ENCODE results near the gene GLIS1. TPM values are rescaled to one million over a fixed set of nuclear protein-coding genes. Genes with fewer than 3 reads are reported as not detected.

The GLIS1 gene
- total RNA-seq, 1 donor from 2014 or later: 1.6 TPM

- no peaks in the 10 kb centered on the region for H3K9me3 Mint-ChIP-seq
- no peak overlapping the region for H3K27ac Mint-ChIP-seq
- H3K27me3 Mint-ChIP-seq (ENCODE audit: low read depth): peaks cover 9% of the 10 kb centered on the region
- TF ChIP-seq CTCF (IDR thresholded peaks at IDR 0.05; ENCODE audit: unreplicated experiment): no peak
- no peak for DNase-seq (ENCODE audit: low spot score in 2 of 2, unreplicated experiment in 2 of 2)
- H3K4me1 Mint-ChIP-seq: peaks cover 10% of the 10 kb centered on the region
- H3K36me3 Mint-ChIP-seq: no peaks in the 10 kb centered on the region
- no peak overlapping the region for H3K4me3 Mint-ChIP-seq
Measured at GRCh38 chr1:53665996-53666395, 73.0 kb downstream of the GLIS1 start.

GRCh38 chr1:53663529-53664300, 75.2 kb downstream of the GLIS1 start:
- Mint-ChIP-seq H3K36me3 (no peaks in the 10 kb centered on the region), H3K4me1 (peaks cover 3% of the 10 kb centered on the region), H3K4me3 (no peak overlapping the region), H3K27me3 (ENCODE audit: low read depth) (peaks cover 9% of the 10 kb centered on the region), H3K9me3 (no peaks in the 10 kb centered on the region), H3K27ac (no peak overlapping the region)
- TF ChIP-seq CTCF (IDR thresholded peaks at IDR 0.05; ENCODE audit: unreplicated experiment): no peak
- no peak for DNase-seq (ENCODE audit: low spot score in 2 of 2, unreplicated experiment in 2 of 2)

GRCh38 chr1:53662951-53663350, 76.0 kb downstream of the GLIS1 start:
- no peaks in the 10 kb centered on the region for H3K36me3 Mint-ChIP-seq
- peaks cover 8% of the 10 kb centered on the region for H3K4me1 Mint-ChIP-seq
- H3K9me3 Mint-ChIP-seq: no peaks in the 10 kb centered on the region
- TF ChIP-seq CTCF (IDR thresholded peaks at IDR 0.05; ENCODE audit: unreplicated experiment): no peak
- no peak for DNase-seq (ENCODE audit: low spot score in 2 of 2, unreplicated experiment in 2 of 2)
- H3K4me3 Mint-ChIP-seq: no peak overlapping the region
- H3K27me3 Mint-ChIP-seq (ENCODE audit: low read depth): peaks cover 9% of the 10 kb centered on the region
- no peak overlapping the region for H3K27ac Mint-ChIP-seq

- H3K27ac Mint-ChIP-seq: no peak overlapping the region
- no peaks in the 10 kb centered on the region for H3K36me3 Mint-ChIP-seq
- DNase-seq (ENCODE audit: low spot score in 2 of 2, unreplicated experiment in 2 of 2): no peak
- H3K4me3 Mint-ChIP-seq: no peak overlapping the region
- no peak for TF ChIP-seq CTCF (IDR thresholded peaks at IDR 0.05; ENCODE audit: unreplicated experiment)
- no peaks in the 10 kb centered on the region for H3K9me3 Mint-ChIP-seq
- peaks cover 10% of the 10 kb centered on the region for H3K4me1 Mint-ChIP-seq
- H3K27me3 Mint-ChIP-seq (ENCODE audit: low read depth): peaks cover 9% of the 10 kb centered on the region
Measured at GRCh38 chr1:53662169-53662568, 76.8 kb downstream of the GLIS1 start.

GRCh38 chr1:53661496-53661895, 77.5 kb downstream of the GLIS1 start:
- Mint-ChIP-seq H3K27ac (no peak overlapping the region), H3K27me3 (ENCODE audit: low read depth) (peaks cover 7% of the 10 kb centered on the region), H3K4me3 (no peak overlapping the region), H3K36me3 (no peaks in the 10 kb centered on the region), H3K4me1 (peaks cover 14% of the 10 kb centered on the region), H3K9me3 (no peaks in the 10 kb centered on the region)
- no peak for TF ChIP-seq CTCF (IDR thresholded peaks at IDR 0.05; ENCODE audit: unreplicated experiment)
- DNase-seq (ENCODE audit: low spot score in 2 of 2, unreplicated experiment in 2 of 2): no peak

Measured in mesothelial cell of epicardium (in vitro differentiated cells).